Measurements from ENCODE around the gene SYTL4.

GRCh38 chrX:100658941-100659381 is 73.0 kb downstream of the SYTL4 start:
- TF ChIP-seq EZH2 (IDR thresholded peaks at IDR 0.05; ENCODE audit: low read depth) (no peak), CTCF (conservative IDR thresholded peaks at IDR 0.05) (no peak)
